Ramos (cell line): ENCODE measurements around the gene MOB3B.

ENCODE experiments used
- in situ Hi-C: fragments of 300-500 bp; cut with MboI; formaldehyde crosslinking; loops from one replicate; pipeline ENCODE4 v1.14.3; 2022; ENCODE audit warnings: low sequenced_read_pairs; ENCODE audit not compliant: unreplicated experiment

The MOB3B gene

DNA sequence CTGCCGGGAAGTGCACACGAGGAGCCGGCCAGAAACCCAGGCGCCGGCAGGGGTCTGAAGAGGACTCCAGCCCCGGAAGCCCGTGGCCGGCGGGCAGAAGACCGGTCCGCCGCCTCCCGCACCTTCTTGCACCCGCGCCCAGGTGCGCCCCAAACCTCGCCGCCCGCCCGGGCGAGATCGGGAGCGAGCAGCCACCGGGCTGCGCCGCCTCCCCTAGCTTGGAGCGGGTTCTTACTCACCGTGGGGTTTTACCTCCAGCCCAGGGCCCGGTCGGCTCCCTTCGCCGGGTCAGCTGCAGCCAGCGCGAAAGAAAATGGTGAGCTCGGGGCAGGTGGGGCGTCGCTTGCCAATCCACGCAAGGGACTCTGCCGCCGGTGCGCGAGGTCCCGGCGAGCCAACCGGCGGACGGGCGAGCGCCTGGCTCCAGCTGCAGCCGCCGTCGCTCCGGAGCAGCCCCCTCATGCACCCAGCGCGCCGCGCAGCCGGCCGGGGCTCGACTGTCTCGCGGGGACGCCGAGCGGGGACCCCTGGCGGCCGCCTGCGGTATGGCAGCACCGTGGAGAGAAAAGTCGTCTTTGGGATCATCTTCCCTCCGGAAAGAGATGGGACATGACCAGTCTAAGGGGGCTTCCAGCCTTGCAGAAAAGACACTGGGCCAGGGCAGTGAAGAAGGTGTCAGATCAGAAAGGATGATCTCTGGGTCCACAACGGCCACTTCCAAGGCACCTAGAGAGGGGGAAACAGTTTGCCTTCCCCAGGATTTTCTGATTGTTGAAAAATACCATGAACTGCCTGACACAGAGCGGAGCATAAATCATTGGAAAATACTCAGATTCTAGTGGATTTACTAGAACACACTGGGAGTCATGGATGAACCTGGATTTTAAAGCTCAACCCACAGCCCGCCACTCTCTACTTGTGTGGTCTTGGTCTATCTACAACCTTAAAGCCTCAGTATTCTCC, at the start of gene MOB3B:
Gene MOB3B, minus strand, starts transcription at position 499 of the 963 bp plus-strand sequence. CDS start 74,264 bp downstream, outside the sequence.
- in situ Hi-C loops, result loop anchor here (10.0 kb wide), 1 partner anchor 195 kb away; no protein-coding TSS in a partner anchor

- in situ Hi-C loops, result no loop called here
Measured at GRCh38 chr9:27573634-27574590, 44.3 kb upstream of the MOB3B start.

GRCh38 chr9:27572918-27573633, 43.5 kb upstream of the MOB3B start, which contains the start of gene C9orf72:
Gene C9orf72, minus strand, starts transcription at chr9:27573481. Its CDS starts 6,361 bp downstream, at chr9:27567120.
- in situ Hi-C loops, result no loop called here

GRCh38 chr9:27572566-27572917, 42.9 kb upstream of the MOB3B start:
- in situ Hi-C loops, result no loop called here

DNA sequence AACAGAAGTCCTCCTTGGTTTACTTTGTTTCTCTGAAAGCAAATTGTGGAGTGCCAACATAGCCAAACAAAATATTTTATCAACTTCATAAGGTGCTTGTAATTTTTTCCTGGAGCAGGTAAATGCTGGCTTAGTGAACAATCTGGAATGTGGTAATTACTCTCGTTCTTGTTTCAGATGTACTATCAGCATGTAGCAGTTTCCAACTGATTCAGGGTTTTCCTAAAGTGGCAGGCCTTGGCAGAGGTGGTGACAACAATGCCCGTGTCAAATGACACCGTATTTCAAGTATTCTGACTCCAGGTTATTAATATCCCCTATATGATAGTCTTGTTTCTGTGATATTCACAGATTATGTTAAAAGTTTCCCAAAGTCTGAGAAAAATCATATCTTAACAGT, 42.4 kb upstream of the MOB3B start:
- in situ Hi-C loops, result no loop called here

GRCh38 chr9:27571011-27571410, 41.4 kb upstream of the MOB3B start:
- in situ Hi-C loops, result no loop called here

- in situ Hi-C loops, result no loop called here
Measured at GRCh38 chr9:27569406-27569805, 39.8 kb upstream of the MOB3B start.

DNA sequence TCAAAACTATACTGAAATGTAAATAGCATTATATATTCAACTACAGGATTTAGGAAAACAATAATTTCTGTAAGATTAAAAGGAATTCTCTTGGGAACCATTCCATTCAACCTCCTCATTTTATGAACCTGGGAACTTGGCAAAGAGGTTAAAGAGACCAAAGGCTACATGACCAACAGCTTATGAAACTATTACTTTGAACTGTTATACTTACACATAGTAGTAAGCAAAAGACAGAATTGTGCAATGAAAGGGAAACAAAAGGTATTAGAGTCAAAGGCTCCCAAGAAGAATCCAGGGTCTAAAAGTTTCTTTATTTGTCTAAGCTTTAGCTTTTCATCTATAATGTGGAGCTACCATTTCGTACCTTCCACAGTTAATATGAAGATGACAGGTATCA, 36.5 kb upstream of the MOB3B start:
- in situ Hi-C loops, result no loop called here

DNA sequence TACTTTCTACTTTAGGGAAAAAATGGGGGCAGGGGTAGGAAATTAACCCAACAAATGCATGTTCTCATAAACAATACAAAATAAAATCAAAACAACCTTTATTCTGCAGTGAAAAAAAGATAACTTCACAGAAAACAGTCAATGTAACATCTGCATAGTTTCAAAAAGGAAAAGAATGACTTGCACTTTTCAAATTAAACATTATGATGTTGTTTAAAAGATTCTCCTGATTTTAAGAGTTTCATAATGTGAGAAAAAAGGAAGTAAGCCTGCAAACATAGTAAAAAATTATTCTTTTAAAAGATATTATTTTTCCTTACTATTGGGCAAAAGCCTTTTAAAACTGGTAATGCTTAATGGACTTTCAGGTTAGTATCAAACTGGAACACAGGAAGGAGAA, 36.1 kb upstream of the MOB3B start:
- in situ Hi-C loops, result no loop called here

GRCh38 chr9:27564670-27565069, 35.1 kb upstream of the MOB3B start:
- in situ Hi-C loops, result no loop called here

- in situ Hi-C loops, result no loop called here
Measured at GRCh38 chr9:27563738-27564430, 34.3 kb upstream of the MOB3B start.

DNA sequence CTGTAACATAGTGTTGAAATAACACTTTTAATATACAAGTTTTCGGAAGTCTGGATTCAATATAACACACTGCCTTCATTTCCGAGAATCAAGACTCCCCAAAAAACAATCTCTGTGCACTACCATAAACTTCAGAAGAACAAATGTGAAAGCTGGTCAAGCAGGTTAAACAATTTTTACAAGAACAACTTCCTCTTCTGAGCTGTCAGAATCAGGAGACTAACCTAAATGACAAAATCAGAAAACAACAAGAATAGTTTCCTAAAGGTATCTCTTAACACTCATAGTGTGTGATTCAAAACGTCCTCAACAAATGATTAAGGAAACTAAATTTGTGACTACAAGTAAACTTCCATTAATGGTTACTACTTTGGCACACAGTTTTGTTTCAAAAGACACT, 32.1 kb upstream of the MOB3B start:
- in situ Hi-C loops, result no loop called here

GRCh38 chr9:27560457-27560856, 30.8 kb upstream of the MOB3B start:
- in situ Hi-C loops, result no loop called here

DNA sequence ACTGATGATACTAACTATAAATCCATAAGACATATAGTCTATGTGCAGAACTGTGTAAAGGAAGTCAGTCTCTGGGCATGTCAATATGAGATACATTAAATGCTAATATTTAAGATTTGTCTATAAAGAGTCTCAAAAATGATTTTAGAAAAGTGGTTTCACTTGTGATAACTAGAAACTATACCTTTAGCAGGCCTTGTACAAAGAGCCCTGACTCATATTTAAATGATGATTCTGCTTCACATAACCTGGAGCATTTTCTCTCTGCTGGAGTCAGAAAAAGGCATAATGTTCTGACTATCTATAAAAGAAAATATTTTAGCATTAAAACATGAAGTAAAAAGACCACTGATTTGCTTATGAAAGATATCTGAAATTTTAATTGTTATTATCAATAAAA, 28.7 kb upstream of the MOB3B start:
- in situ Hi-C loops, result no loop called here

DNA sequence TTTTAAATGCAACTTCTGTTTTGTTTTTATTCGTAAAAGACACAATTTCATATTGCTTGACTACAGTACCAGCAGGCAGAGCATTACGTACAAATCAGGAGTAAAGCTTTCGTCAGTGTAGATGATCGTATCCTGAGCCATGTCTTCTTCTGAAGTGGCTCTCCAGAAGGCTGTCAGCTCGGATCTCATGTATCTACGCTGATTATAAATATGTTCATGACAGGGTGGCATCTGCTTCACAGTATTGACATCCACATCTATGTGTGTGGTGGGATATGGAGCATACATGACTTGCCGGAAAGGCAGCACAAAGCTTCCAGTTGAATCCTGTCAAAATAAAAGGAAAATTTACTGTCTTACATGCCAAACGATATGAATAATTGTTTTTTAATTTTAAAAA, 26.9 kb upstream of the MOB3B start:
- in situ Hi-C loops, result no loop called here

- in situ Hi-C loops, result no loop called here
Measured at GRCh38 chr9:27554712-27555111, 25.1 kb upstream of the MOB3B start.

DNA sequence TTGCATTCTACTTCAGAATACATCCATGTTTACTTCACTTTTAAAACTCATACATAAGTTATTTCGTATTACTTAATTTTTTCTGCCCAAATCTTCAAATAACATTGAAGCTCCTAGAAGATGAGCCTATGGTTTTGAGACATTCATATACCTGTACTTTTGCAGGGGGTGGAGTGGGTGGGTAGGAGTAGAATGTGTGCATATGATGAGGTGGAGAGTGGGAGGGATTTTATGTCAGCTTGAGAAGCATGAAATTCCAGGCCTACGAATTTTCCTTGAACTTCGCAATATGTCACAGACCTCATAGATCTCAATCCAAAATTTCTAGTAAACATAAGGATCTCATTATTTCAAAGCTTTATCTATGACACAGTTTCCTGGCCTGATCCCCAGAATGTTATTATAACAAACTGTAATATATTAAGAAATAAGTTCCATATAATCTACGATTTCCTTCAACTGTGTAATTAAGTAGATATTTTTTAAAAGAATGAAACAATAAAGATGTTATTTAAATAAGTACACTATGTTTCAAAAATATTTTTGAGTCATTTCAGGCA, 19.7 kb upstream of the MOB3B start:
- in situ Hi-C loops, result no loop called here

DNA sequence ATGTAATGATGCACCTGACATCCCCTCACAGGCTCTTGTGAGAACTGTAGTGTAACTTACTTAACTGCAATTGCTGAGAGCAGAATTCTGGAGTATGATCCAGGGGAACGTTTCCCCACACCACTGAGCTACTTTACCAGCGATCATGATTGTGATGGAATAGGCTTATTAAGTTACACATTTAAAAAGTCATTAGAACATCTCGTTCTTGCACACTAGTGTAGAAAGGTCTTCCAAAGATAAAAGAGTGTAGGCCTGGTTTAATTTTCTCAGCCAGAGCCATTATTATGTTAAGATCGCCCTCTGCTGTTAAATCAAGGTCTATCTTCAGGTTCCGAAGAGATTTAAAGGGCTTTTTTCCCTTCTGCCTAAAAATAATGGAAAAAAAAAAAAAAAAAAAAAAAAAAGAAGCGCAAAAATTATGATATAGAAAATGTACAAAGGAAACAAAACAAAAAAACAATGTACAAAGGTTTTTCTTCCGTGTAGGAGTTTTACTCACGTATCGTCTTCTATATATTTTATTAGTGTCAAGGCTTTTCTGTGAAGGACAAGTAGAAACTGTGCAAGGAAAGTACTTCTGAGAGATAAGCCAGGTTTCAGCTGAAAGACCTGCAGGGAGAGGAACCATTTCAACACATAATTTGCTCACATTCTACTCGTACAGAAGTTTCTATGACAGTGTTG, 18.6 kb upstream of the MOB3B start:
- in situ Hi-C loops, result no loop called here

DNA sequence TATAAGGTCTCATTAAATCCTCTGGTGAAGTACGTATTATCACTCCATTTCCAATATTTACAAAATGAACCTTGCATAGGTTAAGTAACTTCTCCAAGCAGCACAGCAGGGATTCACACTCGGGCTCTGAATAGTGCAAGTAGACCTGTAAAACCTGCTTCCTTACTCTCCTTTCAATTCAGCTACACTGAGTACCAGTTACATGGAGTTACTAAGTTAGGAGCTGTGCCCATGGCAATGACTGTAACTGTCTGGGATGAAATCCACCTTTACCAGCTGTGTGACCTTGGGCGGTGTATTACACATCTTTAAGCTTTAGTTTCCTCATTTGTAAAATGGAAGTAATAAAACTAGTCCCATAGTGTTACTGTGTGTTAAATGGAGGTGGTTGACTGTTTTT, 15.9 kb upstream of the MOB3B start:
- in situ Hi-C loops, result no loop called here
